BJ (cell line): ENCODE results near the gene UBR3. TPM values are rescaled to one million over a fixed set of nuclear protein-coding genes. Genes with fewer than 3 reads are reported as not detected.
"Not testable (repeated sequence)": the region's sequence is repeated elsewhere in the genome, so short reads cannot be mapped to it uniquely, and the experiment has no call there.

Source experiments
- CTCF ChIA-PET: fragments of 350-600 bp; formaldehyde crosslinking; extraction: SDS; loops from one replicate; lab custom pipeline; 2021; ENCODE audit warnings: antibody characterized with exemption, inconsistent platforms; lab: Yijun Ruan, JAX
- POLR2A ChIA-PET: fragments of 300-600 bp; sonication (Branson Sonifier 250); formaldehyde crosslinking; extraction: SDS; loops from one replicate; lab custom pipeline; 2021; ENCODE audit warnings: antibody characterized with exemption; lab: Charles Lee
- DNase-seq: peaks from one replicate; pipeline ENCODE4 v3.0.0-alpha.2; 2011; ENCODE audit warnings: low read depth
- H3K27me3 ChIP-seq: 2 replicates; pipeline ENCODE4 v1.6.0; 2011; ENCODE audit warnings: low read length; ENCODE audit not compliant: control insufficient read depth, insufficient read depth
- H3K36me3 ChIP-seq: 2 replicates; pipeline ENCODE4 v1.5.1; 2011; ENCODE audit warnings: low read length; ENCODE audit not compliant: control insufficient read depth, insufficient read depth
- H3K4me3 ChIP-seq: 2 replicates; pipeline ENCODE4 v1.5.1; 2011; ENCODE audit warnings: low read depth, mild to moderate bottlenecking, control low read depth, low read length
- CTCF ChIP-seq: IDR thresholded peaks from 2 replicates; pipeline ENCODE4 v1.5.1; 2011; ENCODE audit warnings: low read depth, mild to moderate bottlenecking, control low read depth, inconsistent platforms, low read length, moderate library complexity; ENCODE audit not compliant: insufficient read depth
- polyA plus RNA-seq: library from polyadenylated mRNA; depleted of rRNA; stranded (reverse); fragments of >200 nt; gene quantifications from 2 replicates; pipeline ENCODE4 v1.2.3, GENCODE V29; 2011

The UBR3 gene
- polyA plus RNA-seq, 1 experiment, result 7.5 TPM

DNA sequence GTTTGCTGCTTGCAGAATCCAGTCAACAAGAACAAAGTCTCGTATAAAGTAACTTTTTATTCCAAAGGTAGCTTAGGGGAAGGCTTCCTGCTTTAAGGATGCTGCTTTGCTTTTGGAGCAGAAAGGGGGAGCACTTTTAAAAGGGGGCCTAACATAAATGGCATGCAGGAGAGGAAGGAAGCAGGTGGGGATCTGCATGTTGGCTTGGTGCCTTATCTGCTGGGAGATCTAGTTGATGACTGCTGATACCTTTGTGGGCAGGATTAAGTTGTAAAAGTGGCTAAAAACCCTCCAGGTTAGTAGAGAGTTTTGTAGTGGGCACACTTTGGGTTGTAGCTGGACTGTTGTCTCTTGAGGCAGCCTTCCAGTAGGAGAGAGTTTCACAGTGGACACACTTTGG lies 22.5 kb downstream of the UBR3 start:
- TF ChIP-seq CTCF, result no peak
- H3K27me3 ChIP-seq, result no peaks in the 10 kb centered on the region
- DNase-seq, result no peak
- CTCF ChIA-PET, result no interaction called here
- no peaks in the 10 kb centered on the region for H3K36me3 ChIP-seq
- H3K4me3 ChIP-seq, result no peak overlapping the region
- POLR2A ChIA-PET, result interaction anchor here (0.7 to 1.0 kb wide), 2 partner anchors 9 to 219 kb away, joined by 4 to 10 read pairs; no protein-coding TSS in a partner anchor

DNA sequence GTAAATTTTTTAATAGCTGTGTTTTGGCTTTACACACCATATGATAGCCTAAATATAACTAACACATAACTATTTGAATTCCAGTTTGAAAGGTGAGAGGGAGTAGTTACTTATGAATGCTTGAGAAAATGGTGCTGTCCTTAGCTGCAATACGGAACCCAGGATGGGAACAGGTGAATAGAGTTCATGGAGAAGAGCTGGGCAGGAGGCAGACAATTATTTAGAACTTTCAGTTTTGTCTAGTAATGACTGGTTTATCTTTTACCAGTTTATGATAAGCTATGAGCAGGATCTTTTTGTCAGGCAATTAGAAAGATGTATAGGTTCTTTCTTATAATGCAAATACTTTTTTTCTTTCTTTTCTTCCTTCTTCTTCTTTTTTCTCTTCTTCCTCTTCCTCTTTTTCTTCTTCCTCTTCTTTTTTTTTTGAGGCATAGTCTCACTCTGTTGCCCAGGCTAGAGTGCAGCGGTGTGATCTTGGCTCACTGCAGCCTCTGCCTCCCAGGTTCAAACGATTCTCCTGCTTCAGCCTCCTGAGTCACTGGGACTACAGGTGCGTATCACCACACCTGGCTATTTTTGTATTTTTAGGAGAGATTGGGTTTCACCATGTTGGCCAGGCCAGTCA lies 25.9 kb downstream of the UBR3 start:
- no peak for DNase-seq
- no peak overlapping the region for H3K4me3 ChIP-seq
- POLR2A ChIA-PET, result no interaction called here
- no peak for TF ChIP-seq CTCF
- no peaks in the 10 kb centered on the region for H3K27me3 ChIP-seq
- H3K36me3 ChIP-seq, result no peaks in the 10 kb centered on the region
- CTCF ChIA-PET, result interaction anchor here (0.6 to 0.9 kb wide), 3 partner anchors 26 to 56 kb away, joined by 3 read pairs; partner anchors contain the start of gene UBR3

DNA sequence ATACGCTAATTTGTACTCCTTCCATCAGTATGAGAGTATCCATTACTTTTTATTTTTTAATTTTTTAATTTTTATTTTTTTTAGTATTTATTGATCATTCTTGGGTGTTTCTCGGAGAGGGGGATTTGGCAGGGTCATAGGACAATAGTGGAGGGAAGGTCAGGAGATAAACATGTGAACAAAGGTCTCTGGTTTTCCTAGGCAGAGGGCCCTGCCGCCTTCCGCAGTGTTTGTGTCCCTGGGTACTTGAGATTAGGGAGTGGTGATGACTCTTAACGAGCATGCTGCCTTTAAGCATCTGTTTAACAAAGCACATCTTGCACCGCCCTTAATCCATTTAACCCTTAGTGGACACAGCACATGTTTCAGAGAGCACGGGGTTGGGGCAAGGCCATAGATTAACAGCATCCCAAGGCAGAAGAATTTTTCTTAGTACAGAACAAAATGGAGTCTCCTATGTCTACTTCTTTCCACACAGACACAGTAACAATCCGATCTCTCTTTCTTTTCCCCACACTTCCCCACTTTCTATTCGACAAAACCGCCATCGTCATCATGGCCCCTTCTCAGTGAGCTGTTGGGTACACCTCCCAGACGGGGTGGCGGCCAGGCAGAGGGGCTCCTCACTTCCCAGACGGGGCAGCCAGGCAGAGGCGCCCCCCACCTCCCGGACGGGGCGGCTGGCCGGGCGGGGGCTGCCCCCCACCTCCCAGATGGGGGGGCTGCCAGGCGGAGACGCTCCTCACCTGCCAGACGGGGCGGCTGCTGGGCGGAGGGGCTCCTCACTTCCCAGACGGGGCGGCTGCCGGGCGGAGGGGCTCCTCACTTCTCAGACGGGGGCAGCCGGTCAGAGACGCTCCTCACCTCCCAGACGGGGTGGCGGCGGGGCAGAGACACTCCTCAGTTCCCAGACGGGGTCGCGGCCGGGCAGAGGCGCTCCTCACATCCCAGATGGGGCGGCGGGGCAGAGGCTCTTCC lies 28.3 kb downstream of the UBR3 start:
- CTCF ChIA-PET, H3K4me3 ChIP-seq, POLR2A ChIA-PET: not testable (repeated sequence)

GRCh38 chr2:169859423-169859822 lies 32.2 kb downstream of the UBR3 start:
- H3K4me3 ChIP-seq, result no peak overlapping the region
- no peak for TF ChIP-seq CTCF
- no peaks in the 10 kb centered on the region for H3K36me3 ChIP-seq
- POLR2A ChIA-PET, result no interaction called here
- no peaks in the 10 kb centered on the region for H3K27me3 ChIP-seq
- CTCF ChIA-PET, result no interaction called here
- DNase-seq, result no peak

More for the DNA sequence above, 28.3 kb downstream of the UBR3 start:
- DNase-seq, H3K27me3 ChIP-seq, H3K36me3 ChIP-seq: not testable (repeated sequence)

DNA sequence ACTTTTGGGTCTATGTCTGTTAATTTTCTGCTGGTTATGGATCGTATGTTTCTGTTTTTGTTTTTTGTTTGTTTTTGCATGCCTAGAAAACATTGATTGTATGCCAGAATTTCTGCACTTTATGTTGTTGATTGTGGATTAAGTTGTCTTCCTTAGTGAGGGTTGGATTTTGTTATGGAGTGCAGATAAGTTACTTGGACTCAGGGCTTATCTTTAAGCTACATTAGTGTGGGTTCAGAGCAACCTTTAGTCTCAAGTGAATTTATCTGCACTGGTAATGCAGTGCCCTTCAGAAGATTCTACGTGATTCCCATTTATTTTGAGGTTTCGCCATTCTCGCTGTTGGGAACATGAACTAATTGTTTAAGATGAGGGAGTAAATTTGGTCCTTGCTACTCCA lies 32.9 kb downstream of the UBR3 start:
- ChIA-PET CTCF (no interaction called here), POLR2A (no interaction called here)
- TF ChIP-seq CTCF, result no peak
- H3K4me3 ChIP-seq, result no peak overlapping the region
- no peaks in the 10 kb centered on the region for H3K36me3 ChIP-seq
- DNase-seq, result no peak
- no peaks in the 10 kb centered on the region for H3K27me3 ChIP-seq
